Retina (tissue), 1 donor: ENCODE data around the gene HOXA3.
A peak's percentile ranks its signal among the peaks of the same experiment; 100 is the strongest.

ENCODE experiments used
- DNase-seq: peaks from one replicate; pipeline ENCODE4 v3.0.0-alpha.2; 2016

HOXA3 gene

DNA sequence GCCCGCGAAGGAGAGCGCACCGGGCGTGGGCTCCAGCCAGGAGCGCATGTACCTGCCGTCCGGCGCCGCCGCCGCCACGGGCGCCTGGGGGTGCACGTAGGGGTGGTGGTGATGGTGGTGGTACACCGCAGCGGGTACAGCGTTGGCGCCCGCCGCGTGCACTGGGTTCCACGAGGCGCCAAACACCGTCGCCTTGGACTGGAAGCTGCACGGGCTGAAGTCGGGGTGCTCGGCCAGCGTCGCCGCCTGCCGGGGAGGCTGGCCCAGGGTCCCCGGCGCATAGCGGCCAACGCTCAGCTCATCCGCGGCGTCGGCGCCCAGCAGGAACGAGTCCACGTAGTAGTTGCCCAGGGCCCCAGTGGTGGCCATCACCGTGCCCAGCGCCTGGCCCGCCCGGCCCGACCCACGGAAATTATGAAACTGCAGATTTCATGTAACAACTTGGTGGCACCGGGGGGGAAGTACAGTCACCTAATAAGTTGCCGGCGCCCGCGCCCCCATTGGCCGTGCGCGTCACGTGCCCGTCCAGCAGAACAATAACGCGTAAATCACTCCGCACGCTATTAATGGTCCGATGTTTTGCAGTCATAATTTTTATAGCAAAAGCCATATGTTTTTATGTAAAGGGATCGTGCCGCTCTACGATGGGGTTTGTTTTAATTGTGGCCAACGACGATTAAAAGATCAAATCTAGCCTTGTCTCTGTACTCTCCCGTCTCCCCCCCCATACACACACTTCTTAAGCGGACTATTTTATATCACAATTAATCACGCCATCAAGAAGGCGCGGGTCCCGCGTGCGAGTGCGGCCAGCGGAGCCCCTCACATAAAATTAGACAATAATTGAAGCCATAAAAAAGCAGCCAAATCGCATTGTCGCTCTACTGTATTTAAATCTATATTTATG lies 13.0 kb upstream of the HOXA3 start, which contains the start of gene HOXA9:
Gene HOXA9, minus strand, starts transcription at position 449 of the 907 bp plus-strand sequence. Its CDS starts 80 bp downstream, at position 369.
- no peak for DNase-seq

DNA sequence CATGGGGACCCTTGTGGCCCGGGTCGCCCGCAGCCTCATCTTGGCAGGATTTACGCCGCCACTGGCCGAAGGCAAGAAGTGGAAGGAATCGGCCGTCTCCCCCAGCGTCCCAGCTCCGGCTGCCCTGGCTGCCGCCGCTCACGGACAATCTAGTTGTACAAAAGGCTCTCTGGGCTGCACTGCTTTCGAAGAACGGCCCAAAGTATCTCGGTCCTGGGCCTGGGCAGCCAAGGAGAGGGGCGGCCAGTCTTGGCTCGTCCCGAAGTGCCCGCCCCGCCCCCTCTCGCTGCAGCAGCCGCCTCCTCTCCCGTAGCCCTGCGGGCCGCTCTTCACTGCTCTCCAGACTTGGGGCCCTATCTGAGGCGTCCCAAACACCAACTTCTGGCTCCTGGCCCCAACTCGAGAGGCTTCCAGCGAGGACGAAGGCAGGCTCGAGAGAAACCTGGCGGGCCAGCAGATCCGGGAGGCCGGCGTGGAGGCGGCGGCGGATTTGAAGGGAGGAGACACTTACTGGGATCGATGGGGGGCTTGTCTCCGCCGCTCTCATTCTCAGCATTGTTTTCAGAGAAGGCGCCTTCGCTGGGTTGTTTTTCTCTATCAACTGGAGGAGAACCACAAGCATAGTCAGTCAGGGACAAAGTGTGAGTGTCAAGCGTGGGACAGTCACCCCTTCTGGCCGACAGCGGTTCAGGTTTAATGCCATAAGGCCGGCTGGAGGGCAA lies 12.1 kb upstream of the HOXA3 start:
- DNase-seq = no peak

DNA sequence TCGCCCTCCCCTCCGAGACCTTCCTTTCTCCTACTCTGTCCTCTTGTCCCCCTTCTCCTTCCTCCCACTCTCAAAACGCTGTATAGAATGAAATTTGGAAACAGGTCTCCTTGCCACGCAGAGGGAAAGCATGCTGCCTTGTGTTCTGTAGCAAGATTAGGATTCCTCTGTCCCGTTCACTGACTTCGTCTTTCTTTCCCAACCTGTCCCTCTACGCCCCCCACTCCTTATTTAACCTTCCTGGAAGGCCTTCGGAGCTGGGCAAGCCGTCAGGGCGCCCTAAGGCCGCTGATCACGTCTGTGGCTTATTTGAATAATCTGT lies 11.6 kb upstream of the HOXA3 start:
- DNase-seq = no peak

DNA sequence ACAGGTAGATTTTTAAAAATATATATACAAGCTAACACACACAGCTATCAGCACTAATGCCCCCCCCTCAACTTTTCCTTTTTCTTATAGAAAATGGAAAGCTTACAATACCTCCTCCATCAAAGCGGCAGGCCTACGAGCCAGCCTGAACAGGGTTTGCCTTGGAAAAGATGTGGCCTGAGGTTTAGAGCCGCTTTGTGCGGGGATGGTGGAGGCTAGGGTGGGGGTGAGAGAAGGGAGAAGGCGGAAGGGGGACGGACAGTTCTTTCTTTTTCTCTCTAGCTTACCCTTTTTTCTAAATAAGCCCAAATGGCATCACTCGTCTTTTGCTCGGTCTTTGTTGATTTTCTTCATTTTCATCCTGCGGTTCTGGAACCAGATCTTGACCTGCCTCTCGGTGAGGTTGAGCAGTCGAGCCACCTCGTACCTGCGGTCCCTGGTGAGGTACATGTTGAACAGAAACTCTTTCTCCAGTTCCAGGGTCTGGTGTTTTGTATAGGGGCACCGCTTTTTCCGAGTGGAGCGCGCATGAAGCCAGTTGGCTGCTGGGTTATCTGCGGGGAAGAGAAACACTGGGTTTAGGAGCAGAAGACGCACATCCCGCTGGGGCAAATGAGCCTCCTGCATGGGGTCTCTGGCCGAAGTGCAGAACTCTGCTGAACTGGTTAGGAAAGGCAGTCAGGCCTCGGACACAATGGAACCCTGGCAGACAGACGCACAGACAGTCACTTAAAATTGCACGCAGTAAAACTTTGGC lies 11.1 kb upstream of the HOXA3 start:
- DNase-seq = no peak

DNA sequence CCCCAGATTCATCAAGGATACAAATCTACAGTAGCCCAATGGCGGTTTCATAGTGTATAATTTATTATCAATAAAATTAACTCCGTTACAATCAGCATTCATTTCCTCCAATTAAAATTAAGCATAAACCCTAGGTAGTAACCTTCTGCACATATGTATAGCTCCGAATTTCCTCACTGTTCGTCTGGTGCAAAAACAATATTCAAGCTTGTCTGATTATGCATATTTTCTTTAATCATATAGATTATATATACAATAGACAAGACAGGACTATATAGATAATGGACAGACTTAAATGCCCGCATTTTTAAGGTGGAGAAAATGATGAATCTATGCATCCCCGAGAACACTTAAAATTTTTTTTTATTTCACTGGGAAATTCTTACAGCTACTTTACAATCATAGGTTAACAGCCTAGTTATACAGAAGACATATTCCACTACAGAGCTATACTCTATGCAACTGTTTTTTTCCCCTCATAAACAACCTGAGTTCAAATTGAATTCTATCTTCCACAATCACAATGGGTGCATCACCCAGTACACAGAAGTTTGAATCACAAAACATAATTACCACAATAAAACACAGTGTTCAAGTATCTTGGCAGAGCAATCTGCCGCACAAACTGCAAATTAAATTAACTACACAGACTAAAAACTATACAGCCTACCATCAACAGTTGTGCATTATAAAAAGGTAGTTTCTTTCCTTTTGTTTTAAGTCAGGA lies 10.3 kb upstream of the HOXA3 start:
- DNase-seq = no peak

DNA sequence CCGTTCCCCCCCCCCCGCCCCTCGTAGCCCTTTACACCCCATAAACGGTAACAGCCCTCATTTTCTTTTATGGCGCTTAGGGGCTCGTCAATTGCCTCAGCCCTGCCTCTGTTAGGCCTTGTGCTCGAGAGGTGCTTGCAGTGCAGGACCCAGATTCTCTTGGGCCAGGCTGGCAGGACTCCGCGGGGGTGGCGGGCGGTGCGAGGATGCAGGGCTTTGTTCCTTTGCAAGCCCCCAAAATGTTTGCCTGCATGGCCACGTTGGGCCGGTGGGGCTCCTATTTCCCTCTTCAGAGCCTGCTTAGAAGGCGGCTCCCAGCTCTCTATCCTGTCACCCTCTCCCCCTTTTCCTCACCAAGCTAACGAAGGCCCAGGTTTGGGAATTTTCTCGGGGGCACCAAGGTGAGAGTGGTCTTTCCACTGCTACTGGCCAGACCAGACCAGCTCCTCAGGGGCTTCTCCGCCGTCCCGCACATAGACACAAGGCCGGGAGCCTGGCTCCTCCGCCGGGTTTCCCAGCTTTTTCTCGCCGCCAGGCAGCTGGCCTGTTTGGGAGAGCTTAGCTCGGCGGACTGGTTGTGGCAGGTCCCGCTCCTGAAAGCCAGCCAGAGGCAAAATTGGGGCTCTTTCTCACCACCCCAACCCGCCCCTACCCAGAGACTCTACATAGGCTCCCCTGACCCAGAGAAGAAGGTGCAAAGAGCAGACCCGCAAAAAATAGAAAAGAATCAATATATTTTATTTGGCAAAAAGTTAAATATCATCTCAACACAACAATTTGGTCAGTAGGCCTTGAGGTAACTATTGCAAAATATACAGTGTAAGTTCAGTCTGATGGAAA lies 9.6 kb upstream of the HOXA3 start:
- DNase-seq = peak; percentile 65

DNA sequence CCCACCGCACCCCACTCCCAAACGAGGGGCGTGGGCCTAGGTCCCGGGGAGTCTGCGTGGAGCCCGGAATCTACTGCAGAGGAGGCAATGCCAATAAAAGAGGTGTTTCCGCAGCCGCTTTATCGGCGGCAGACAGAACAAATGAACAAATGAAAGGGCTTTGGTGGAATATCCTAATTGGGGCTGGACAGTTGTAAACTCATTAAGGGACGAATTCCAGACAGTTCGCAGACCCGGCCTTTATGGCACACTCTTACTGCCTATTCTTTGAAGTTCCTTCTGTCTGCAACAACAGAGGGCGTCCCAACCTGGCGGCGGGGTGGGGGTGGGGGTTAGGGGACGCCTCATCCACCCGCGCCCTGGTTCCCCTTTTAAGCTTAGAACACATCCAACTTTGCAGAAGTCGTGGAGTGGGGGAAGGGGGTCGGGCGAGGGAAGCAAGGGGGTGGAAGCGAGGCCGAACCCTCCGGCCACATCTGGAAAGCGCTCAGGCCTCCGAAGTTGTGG lies 8.9 kb upstream of the HOXA3 start:
- no peak for DNase-seq

DNA sequence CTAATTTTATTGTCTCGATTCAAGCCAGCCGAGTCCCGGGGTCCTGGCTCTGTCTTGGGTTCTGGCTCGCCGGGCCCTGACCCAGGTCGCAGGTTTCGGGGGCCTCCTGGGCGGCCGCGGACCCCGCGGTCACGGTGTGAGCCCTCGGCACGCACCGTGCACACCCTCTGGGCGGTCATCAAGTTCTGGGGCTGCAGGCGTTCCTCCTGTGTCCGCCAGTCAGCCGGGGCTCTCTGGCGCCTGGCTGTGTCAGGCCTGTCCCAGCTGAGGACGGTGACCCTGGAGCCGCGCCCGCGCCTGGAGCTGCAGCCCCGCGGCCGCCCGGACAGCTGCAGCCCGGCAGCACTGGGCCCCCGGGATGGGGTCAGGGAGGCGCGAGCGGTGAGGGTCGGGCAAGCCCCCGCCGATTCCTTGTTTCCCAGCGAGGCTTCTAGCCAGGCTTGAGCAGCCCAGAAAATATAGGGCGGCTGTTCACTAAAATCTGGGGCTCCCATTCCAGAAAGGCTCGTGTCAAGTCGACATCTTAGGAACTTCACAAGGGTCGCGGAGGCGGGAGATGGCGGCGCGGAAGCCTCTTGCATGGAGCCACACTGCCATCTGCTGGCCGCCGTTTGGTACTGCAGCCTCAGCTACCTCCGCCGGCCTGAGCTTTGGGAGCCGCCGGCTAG lies 8.3 kb upstream of the HOXA3 start:
- peak; percentile 97 for DNase-seq

DNA sequence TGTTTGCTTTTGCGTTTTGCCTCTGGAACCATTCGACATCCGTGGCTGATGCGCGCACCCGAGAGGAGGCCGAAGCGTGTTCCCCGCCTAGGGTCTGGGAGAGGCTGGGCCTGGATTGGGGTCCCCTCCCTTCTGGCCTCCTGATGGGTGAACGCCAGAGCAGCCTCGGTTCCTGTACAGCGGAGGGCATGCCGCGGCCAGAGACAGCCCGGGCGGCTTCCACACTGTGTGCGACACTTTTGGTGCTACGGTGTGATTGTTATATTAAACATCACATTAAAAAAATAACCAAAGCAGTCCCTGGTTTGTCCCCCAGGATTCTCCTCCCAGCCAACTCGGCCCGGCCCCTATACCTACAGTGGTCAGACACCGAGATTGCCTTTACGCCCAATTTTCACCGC lies 7.8 kb upstream of the HOXA3 start:
- peak; percentile 75 for DNase-seq

DNA sequence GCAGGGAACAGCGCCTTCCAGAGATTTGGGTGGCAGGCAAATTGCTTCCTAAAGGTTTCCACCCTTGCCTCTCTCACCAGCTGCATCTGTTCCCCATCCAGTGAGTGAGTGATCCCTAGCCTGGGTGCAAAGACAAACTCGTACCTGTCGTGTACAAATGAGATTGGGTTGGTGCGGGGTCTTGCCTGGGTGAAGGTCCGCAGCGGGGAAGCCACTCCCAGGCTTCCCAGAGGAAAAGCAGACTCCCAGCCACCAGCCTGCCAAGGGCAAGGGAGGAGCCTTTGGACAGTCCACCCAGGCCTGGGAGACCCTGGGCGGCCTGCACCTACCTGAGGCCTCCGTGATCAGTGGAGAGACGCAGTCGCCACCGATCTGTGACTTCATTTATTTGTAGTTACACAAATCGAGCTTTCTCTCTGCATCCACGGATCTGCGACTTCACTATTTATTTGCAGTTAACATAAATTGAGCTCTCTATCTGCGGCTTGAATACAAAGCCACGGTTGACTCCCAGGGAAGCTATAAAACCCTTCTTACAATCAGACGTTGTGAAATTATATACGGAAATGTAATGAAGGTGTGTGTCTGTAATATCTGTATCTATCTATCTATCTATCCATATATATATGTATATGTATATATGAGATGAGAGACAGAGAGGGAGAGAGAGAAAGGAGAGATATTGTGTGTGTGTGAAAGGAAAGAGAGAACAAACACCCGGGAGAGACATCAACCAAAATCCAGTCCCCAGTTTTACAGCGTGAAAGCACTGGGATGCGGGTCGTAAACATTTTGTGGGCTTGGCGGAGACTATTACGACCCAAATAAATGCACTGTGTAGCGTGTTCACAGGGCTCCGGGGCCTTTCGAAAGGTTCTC lies 7.1 kb upstream of the HOXA3 start:
- peak; percentile 75 for DNase-seq

DNA sequence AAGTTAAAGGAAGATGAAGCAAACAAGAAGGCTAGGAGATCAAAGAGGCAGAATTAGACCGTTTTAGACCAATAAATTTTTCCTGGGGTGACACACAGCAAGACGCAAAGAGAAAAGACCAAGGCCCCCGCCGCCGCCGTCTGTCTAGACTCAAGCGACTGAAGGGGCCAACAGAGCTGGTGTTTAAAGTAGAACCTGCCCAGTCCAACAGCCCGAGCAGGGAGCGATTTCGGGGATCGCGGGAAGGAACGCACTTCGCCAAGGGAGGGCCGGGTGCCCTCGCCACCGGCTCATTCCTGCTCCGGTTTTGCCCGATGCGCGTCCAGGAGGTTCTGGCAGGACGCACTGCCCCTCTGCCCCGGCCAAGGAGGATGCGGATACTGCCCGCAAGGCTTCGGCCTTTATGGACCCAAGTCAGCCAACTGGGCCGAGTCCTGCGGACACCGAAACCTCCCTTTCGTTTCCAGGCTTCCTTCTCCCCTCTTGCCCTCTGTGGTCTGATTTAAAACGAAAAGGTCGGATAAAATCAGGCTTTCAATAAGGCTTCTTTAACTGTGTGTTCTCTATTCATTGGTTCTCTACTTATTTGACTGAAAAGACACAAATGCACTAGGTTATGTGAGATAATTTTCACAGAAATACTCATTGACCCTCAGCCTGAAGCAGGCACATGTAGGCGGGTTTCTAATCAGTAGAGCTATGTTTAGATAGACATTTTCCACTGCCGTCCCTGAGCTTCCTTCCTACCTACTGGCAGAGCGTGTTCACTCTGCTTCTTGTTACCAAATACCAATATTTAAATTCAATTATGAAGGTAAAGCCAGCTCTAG lies 6.3 kb upstream of the HOXA3 start:
- peak; percentile 76 for DNase-seq

DNA sequence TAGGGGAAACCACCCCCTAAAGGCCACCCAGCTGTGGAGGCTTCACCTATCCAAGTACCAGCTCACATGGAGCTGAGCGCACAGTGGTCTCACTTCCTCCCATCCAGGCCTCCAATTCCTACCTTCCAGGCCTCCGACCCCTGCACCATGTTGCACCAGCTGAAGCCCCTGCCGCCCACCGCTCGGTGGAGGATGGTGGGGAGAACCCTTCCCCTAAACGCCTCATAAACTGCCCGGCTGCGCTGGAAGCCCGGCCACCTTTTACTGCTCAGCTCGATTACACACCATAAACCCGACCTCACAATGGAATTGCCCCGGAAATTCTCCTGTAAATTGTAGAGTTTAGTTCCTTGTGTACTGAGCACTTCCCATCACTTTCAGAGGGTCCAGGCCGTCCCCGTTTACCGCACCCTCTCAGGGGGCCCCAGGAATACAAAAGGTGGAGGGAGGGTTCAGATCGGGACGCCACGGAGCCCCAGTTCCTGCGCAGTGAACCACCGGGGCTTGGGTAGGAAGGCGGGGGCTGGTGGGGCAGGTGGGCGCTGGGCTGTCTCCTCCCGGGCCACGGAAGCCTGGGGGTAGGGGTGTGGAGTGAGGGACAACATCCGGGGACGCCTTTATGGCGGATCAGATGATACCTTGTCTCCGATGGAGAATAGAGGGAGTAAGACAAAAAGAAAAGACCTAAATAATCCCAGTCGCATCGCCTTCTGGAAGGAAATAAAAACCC lies 5.5 kb upstream of the HOXA3 start:
- DNase-seq = no peak

DNA sequence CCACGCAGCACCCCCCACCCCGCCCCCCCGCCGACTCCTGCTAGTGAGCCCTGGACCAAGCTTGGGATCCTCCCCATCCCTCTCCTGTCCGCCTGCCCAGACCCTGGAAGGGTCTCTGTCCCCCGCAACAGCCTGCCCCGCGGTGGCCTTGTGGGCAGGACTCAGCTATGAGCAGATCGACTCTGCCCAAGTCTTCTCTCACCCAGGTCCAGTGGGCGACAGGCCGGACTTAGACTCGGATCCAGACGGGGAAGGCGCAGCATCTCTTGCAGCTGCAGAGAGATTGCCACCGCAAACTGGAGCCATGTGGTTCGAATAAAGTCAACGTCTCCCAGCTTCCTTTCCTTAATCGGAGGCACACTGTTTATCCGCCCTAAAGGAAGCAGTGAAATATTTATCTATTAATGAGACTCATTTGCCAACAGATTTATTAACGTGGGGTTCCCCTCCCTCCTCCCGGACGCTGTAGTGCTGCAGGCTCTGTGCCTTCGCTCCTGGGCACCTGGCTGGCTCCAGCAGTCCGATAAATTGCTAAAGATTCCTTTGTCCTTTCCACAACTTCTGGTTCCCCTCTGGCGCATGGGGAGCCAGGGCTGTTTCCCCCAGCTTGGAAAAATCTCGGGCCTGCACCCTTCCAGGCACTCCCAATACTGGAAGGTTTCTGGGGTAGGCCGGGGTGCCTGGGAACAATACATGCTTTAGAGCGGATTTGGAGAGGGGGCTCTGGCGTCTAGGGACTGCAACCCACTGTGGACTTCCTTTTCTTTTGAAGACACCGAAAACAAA lies 4.7 kb upstream of the HOXA3 start:
- DNase-seq = no peak

DNA sequence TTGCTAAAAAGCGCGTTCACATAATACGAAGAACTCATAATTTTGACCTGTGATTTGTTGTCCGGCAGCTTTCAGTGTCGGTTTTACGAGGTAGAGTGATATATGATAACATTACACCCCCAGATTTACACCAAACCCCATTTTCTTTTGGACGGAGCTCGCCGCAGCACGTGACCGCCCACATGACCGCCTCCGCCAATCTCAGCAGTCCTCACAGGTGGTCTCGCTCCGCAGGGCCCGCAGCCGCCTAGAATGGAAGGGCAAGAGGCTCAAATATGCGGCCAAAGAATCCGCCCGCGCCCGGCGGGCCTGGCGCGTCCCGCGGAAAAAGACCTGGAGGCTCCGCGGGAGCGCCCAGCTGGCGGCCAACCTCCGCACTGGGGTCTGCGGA lies 4.1 kb upstream of the HOXA3 start, which contains the start of gene HOXA7:
Gene HOXA7, minus strand, starts transcription at position 168 of the 391 bp plus-strand sequence. Its CDS starts 130 bp downstream, at position 38.
- no peak for DNase-seq

DNA sequence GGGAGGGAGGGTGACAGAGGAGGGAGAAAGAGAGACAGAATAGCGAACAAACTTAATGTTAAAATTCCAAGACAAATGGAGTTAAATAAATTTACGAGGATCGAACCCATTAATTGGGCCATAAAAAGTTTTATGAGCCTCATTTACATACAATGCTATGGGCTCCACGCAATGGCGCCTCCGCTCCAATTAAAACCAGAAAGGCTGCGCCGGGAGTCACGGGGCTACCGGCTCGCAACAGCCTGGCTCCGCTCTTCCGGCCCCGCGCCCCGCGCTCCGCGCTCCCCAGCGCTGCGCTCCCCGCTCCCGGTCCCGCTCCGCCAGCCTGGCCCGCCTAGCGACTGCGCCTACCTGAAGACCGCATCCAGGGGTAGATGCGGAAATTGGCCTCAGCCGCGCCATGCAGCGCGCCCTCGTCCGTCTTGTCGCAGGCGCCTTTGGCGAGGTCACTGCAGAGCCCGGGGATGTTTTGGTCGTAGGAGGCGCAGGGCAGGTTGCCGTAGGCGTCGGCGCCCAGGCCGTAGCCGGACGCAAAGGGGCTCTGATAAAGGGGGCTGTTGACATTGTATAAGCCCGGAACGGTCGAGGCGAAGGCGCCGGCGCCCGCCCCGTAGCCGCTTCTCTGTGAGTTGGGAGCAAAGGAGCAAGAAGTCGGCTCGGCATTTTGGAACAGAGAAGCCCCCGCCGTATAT lies 3.6 kb upstream of the HOXA3 start:
- peak; percentile 73 for DNase-seq
